ENCODE results near the gene HGF. TPM values are rescaled to one million over a fixed set of nuclear protein-coding genes. Genes with fewer than 3 reads are reported as not detected.
"Not testable (repeated sequence)": the region's sequence is repeated elsewhere in the genome, so short reads cannot be mapped to it uniquely, and the experiment has no call there.

Gene HGF
- 10 to 100 TPM in 1 of 12 donors, 1 to 10 TPM in 10, not detected in 1; 3.8 to 24.7 (median 6.6) TPM for polyA plus RNA-seq (ENCODE audit: insufficient read length in 12 of 12)
- long read RNA-seq, donor 1 = 0 reads
- long read RNA-seq, donor 2 = 0 reads
- long read RNA-seq, donor 3 = 0 reads
- long read RNA-seq, donor 4 = 0 reads
- long read RNA-seq, donor 5, full-length matches to known transcripts = 3 of 3 reads
- long read RNA-seq, donor 5, partial matches to known transcripts = 0 of 3 reads
- long read RNA-seq, donor 5, other reads (novel, unspliced or antisense) = 0 of 3 reads
- long read RNA-seq, donor 6, full-length matches to known transcripts = 2 of 2 reads
- long read RNA-seq, donor 6, partial matches to known transcripts = 0 of 2 reads
- long read RNA-seq, donor 6, other reads (novel, unspliced or antisense) = 0 of 2 reads
- long read RNA-seq, donor 7 = 0 reads
- long read RNA-seq, donor 8, partial matches to known transcripts = 0 of 1 reads
- long read RNA-seq, donor 8, other reads (novel, unspliced or antisense) = 0 of 1 reads
- long read RNA-seq, donor 9 = 0 reads
- long read RNA-seq, donor 10, partial matches to known transcripts = 0 of 1 reads
- long read RNA-seq, donor 10, other reads (novel, unspliced or antisense) = 0 of 1 reads
- long read RNA-seq, donor 11 = 0 reads

GRCh38 chr7:81769891-81770727 lies at the start of gene HGF:
HGF (minus strand) TSS chr7:81770047; CDS start chr7:81769971, 76 bp downstream.
- DNase-seq = peak; percentile 79

DNA sequence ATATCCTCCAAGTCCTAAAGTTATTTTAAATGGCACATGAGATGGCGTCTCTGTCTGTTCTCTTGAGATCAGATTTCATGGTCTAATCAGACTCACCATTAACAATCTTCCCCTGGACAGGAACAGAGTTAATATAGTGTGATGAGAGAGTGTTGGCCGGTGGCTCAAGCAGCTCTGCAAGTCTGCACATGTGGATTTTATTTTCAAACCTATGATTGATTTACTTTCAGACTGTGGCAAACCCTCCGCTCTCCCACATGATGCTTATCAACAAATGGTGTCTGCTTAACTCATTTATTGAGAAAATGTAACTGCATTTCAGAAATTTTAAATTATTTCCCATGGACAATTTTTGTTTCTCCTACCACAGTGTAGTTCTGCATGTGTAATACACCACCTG lies 46.5 kb upstream of the HGF start:
- no peak for DNase-seq

DNA sequence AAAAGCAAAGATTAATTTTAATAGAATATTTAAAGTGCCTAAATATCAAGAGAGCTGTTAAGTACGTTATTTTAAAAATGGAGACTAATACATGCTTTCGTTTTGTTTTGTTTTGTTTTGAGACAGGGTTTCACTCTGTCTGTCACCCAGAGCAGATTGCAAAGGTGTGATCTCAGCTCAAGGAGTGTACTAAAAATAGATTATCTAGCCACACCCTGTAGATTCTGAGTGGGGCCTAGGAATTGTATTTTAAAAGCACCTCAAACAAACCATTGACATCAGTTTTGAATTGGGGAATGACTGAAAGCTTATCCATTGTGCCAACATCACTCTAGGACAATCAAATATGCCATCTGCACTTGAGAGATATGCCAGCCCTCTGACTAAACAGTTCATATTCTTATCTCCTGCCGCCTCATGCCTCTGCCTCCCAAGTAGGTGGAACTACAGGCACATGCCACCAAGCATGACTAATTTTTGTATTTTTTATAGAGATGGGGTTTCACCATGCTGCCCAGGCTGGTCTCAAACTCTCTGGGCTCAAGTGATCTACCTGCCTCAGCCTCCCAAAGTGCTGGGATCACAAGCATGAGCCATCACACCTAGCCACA lies 43.1 kb upstream of the HGF start:
- DNase-seq = not testable (repeated sequence)

DNA sequence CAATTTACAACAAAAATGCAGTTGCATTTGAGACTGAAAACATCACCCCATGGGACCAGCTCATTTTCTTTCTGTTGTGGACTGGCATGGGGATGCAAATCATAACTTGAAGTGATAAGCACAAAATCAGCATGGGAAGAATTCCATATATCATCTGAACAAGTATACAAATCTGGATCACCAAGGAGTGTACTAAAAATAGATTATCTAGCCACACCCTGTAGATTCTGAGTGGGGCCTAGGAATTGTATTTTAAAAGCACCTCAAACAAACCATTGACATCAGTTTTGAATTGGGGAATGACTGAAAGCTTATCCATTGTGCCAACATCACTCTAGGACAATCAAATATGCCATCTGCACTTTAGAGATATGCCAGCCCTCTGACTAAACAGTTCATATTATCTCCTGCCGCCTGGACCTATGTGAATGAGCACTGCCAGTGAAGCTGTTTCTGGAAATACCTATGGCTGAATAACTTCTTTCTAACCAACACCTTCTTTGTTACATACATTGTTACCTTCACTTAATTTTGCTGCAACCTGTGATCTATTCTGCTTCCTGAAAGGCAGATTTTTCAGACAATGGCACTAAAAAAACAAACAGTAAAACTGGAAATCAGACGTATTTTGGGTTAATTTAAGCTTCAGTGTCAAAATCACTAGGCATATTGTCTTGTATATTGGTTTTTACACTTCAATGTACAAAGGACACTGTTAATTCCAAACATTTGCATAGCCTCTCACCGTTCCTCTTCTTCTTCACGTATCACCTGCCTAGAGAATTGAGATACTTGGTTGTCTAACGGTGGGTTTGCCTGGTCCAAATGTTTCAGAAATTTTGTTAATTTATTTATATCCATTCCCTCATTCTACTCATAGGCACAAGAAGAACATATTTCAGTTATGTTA lies 42.4 kb upstream of the HGF start:
- DNase-seq = no peak

- DNase-seq = no peak
Measured at GRCh38 chr7:81810476-81811155, 40.8 kb upstream of the HGF start.

- DNase-seq = not testable (repeated sequence)
Measured at GRCh38 chr7:81808310-81808709, 38.5 kb upstream of the HGF start.

GRCh38 chr7:81803267-81803666 lies 33.4 kb upstream of the HGF start:
- DNase-seq = no peak

DNA sequence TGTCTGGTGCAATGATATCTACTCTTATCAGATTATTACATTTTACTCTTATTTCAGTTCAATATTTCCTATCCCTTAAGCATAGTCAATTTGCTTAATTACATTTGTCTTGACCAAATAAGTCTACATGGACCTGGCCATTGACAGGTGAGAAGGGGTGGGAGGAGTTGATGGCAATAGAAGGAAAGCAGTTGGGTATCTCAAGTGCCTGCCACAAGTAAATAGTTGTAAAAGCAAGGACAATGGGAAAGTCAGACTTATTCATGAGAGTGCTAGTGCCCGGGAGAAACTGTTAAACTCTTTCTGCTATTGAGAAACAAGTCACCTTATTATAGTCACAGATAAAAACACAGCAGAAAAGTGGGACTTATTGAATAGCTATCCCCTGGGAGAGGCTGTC lies 32.4 kb upstream of the HGF start:
- no peak for DNase-seq

DNA sequence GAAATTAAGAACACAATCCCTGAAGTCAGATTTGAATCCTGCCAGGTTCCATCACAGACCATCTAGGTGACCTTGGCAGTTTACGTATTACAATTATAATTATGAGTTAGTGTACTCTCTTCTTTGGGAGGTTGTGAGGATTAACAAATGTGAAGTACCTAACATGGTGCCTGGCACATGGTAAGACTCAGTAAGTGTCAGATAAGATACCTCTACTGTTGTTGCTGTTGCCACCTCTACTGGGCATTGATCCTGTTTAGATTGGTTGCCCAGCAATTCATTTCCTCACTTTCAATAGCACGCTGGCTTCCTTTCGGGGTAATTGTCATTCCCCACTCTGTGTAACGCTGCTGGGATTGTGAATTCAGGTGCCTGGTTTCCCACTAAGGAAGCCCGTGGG lies 31.7 kb upstream of the HGF start:
- no peak for DNase-seq

DNA sequence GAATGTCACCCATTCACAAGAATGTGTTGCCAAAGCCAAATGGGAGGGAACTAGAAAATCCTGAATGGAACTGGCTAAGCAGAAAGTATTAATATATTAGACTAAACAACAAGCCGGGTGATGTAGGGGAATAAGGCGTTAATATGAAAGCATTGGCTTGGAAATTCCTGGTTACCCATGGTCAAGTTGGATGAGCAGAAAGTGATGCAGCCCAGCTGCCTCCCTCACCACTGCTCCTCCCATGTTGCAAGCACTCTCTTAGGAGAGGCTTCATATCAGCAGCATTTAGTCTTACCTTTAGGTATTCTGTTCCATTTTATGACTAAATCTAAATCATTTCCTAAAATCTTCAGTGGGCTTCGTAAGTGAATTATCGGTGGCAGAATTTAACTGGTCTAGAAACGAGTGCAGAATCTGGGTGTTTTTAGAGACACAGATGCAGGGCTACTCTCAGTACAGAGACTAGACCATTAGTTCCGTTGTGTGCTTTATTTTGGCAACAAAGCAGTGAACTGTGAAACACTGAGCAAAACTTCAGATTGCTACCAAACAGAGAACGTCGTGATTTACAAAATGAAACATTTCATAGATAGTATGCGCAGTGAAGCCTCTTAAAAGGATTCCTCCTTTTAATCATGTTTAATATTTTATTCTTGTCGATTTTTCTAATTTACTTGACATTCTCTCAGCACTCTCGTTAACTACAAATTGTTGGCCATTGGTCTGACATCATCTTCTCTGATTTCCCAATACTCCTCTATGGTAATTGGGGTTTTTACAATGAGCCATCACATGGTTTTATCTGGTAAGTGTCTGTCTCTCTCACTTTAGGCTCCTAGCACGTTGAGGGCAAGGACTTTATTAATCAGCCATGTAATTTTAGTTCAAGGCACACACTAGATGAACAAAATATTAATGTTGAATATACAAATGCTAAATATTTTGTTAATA lies 22.0 kb upstream of the HGF start:
- DNase-seq = no peak

DNA sequence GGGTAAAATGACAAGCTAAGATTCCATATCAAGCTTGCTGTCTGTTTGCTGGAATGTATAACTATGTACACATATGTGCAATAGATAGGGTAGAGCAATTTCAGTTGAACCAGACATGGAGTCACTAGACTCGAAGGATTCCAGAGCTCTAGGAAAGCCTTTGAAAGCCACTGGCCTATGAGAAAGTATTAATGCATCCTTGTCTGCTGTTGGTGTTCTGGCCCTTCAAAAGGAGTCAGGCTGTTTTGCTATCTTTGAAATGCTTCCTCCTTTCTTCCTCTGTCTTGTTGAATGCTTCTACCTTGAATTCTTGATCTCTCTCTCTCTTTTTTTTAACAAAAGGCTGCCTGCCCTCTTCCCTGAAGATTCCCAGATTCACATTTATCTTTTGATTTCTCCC lies 20.8 kb upstream of the HGF start:
- no peak for DNase-seq

DNA sequence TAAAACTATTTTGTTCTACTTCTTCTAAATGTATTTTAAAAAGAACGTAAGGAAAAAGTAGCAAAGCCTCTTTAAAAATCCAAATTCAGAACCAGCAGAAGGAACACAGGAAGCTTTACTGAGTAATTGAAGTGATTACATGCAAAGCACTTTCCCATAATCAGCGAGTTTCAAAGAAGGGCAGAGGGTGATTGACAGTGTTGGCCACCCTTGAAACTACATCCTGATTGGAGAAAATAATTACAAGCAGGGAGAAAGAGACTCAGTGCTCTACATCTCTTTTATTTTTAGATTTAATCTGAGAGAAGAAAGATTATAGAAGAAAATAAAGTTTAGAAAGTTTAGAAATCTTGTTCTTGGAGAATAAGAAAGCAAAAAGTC lies 20.3 kb upstream of the HGF start:
- DNase-seq = no peak

DNA sequence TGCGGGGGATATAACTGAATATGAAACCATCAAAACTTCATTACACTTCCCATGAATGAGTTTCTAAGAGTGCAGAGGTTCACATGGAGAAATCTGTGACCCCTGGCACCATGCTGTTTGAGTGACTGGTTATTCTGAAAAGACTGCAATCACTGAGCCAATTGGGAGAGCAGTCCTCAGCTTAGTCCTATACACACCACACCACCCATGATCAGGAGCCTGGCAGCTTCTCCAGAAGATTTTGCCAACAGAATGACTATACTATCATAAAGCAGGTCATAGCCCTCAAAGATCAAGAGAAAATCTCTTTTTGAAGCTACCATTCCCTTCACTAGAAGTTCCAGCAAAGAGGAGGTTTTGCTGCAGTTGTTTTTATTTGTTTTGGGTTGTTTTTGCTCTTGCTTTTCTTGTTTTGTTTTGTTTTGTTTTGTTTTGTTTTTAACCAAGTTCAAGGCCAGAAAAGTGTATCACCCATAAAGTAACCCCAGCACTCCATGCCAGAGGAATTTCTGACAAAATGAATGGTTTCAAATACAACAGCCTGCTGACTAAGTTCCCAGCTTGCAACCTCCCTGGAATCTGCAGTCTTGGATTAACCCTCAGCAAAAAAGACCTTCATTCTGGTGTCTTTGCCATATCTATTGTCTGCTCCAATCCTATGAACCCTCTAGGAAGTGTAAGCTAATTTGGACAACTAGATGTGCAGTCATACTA lies 19.7 kb upstream of the HGF start:
- DNase-seq = no peak

GRCh38 chr7:81788246-81788645 lies 18.4 kb upstream of the HGF start:
- DNase-seq = no peak

GRCh38 chr7:81783818-81784217 lies 14.0 kb upstream of the HGF start:
- no peak for DNase-seq

DNA sequence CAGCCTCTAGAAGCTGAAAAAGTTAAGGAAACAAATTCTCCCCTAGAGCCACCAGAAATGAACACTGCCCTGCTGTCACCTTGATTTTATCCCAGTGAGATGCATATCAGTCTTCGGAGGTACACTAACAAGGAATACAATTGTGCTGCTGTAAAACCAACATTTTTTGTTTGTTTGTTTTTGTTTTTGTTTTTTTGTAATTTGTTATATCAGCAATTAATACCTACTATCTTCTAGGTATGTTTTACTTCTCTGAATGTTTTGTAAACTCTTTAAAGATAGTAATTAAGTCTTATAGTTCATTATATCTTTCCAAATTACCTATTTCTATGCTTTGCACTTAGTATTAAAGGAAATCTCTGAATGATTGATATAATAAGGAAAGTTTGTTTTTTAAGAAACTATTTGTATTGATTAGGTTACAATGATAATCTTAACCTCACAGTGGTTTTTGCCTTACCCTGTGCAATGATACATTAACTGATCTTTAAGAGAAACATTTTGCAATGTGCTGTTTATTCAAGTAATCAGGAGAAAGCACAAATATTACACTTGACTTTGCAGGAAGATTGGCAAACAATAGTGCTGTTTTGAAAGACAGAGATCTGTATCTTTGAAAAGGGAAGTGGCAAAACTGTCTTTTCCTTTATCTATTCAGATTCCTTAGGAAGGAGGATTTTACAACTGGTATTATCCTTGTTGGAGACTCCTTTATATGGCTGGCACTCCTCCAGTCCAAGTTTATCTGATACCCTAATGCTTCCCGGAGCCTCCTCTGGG lies 11.3 kb upstream of the HGF start:
- DNase-seq = no peak

DNA sequence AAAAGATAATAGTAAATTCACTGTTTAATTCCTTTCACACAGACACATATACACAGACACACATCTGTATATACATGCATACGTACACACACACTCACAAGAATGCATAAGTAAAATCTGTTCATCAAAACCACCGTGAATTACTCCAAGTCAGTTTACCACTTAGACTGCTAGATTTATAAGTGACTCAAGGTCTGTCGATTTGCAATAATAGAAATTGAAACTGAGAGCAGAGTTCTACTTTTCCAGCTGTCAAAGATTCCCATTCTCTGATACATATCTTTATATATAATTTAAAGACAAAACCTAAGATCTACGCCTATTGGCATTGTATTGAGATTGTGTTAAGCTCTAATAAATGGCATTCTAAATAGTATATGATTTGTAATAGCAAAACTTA lies 9.9 kb upstream of the HGF start:
- no peak for DNase-seq

- no peak for DNase-seq
Measured at GRCh38 chr7:81777697-81778096, 7.8 kb upstream of the HGF start.
